ENCODE measurements around the gene METTL24. TPM values are rescaled to one million over a fixed set of nuclear protein-coding genes. Genes with fewer than 3 reads are reported as not detected.

The METTL24 gene
- total and polyA plus RNA-seq, 7 donors: 0.04 TPM; not detected in 6

GRCh38 chr6:110385458-110385863 lies 27.3 kb upstream of the METTL24 start:
- no peak overlapping the region for H3K4me3 ChIP-seq
- H3K27ac ChIP-seq: no peak overlapping the region
- intact Hi-C loops (cut with DNase I): loop anchor here in 1 of 2 donors (5.0 kb wide), 1 partner anchor 333 kb away; no protein-coding TSS in a partner anchor
- DNase-seq (no peak), ATAC-seq (no peak)
- no peaks in the 10 kb centered on the region for H3K9me3 ChIP-seq
- no peak for TF ChIP-seq CTCF (IDR thresholded peaks at IDR 0.05)
- no peaks in the 10 kb centered on the region for H3K4me1 ChIP-seq
- WGBS, 3 donors: 81 to 88% (median 85%) methylated on average over 1 of the region's 1 CpG
- no peaks in the 10 kb centered on the region for H3K36me3 ChIP-seq (ENCODE audit: insufficient read depth in 1 of 2, low read depth in 1 of 2)
- H3K27me3 ChIP-seq (ENCODE audit: insufficient read depth in 3 of 3, low read length in 2 of 3): no peaks in the 10 kb centered on the region

- Histone ChIP-seq H3K9me3 (no peaks in the 10 kb centered on the region), H3K36me3 (ENCODE audit: insufficient read depth in 1 of 2, low read depth in 1 of 2) (no peaks in the 10 kb centered on the region), H3K4me1 (no peaks in the 10 kb centered on the region), H3K27me3 (ENCODE audit: insufficient read depth in 3 of 3, low read length in 2 of 3) (no peaks in the 10 kb centered on the region), H3K27ac (no peak overlapping the region), H3K4me3 (no peak overlapping the region)
- no peak for DNase-seq
- no peak for ATAC-seq
- intact Hi-C loops (cut with DNase I): no loop called here
- WGBS, 3 donors: 60 to 61% (median 60%) methylated on average over 9 of the region's 9 CpGs
- TF ChIP-seq CTCF (IDR thresholded peaks at IDR 0.05): no peak
Measured at GRCh38 chr6:110378552-110378951, 20.4 kb upstream of the METTL24 start.

DNA sequence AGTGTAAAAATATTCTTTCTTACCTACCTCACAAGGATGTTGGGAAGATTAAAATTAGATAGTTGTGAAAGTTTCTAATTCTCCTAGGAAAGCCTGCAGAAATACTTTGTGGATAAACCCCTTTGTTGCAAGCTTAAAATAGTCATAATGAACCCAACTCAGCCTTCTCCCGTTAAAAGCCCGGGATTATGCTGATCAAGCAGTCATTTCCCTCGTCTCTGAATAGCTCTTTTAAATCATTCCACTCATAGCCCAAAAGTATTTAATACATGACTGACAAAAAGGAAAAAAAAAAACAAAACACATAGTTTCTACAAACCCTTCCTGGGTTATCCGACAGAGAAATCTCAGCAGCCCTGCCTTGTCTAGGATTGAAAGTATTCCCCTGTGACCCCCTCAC lies 10.9 kb upstream of the METTL24 start:
- no peak for TF ChIP-seq CTCF (IDR thresholded peaks at IDR 0.05)
- ATAC-seq: no peak
- intact Hi-C loops (cut with DNase I): loop anchor here in 1 of 2 donors (10.0 kb wide), 1 partner anchor 304 kb away; no protein-coding TSS in a partner anchor
- no peaks in the 10 kb centered on the region for H3K9me3 ChIP-seq
- H3K4me1 ChIP-seq: no peaks in the 10 kb centered on the region
- no peak overlapping the region for H3K4me3 ChIP-seq
- no peak for DNase-seq
- H3K27me3 ChIP-seq (ENCODE audit: insufficient read depth in 3 of 3, low read length in 2 of 3): no peaks in the 10 kb centered on the region
- H3K27ac ChIP-seq: no peak overlapping the region
- 33 to 36% (median 35%) methylated on average over 4 of the region's 4 CpGs for WGBS, 3 donors
- no peaks in the 10 kb centered on the region for H3K36me3 ChIP-seq (ENCODE audit: insufficient read depth in 1 of 2, low read depth in 1 of 2)

GRCh38 chr6:110368284-110368683 lies 10.1 kb upstream of the METTL24 start:
- TF ChIP-seq CTCF (IDR thresholded peaks at IDR 0.05): no peak
- Histone ChIP-seq H3K4me3 (no peak overlapping the region), H3K27ac (no peak overlapping the region), H3K9me3 (no peaks in the 10 kb centered on the region), H3K36me3 (ENCODE audit: insufficient read depth in 1 of 2, low read depth in 1 of 2) (no peaks in the 10 kb centered on the region), H3K27me3 (ENCODE audit: insufficient read depth in 3 of 3, low read length in 2 of 3) (peaks cover 0 to under 1% (median 0%) of the 10 kb centered on the region in 3 donors), H3K4me1 (no peaks in the 10 kb centered on the region)
- WGBS, 3 donors: 63 to 73% (median 64%) methylated on average over 2 of the region's 2 CpGs
- DNase-seq (no peak), ATAC-seq (no peak)
- intact Hi-C loops (cut with DNase I): loop anchor here in 1 of 2 donors (10.0 kb wide), 1 partner anchor 303 kb away; no protein-coding TSS in a partner anchor

DNA sequence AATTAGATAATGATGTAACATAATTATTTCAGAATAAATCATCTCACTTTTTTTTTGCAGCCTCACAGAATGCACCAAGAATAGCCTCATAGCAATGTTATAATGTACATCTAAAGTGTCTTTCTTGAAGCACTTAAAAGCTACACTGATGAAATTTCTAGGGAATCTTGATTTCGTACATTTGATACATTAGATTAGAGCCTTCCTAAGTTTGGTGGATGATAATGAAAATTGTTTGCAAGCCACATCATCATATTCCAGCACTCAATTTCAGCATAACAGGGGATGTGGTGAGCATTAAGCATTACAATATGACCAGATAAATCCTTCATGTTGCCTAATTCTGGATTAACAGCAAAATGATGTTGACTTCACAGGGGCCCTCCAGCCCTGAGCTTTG lies 9.7 kb upstream of the METTL24 start:
- intact Hi-C loops (cut with DNase I): loop anchor here in 1 of 2 donors (10.0 kb wide), 1 partner anchor 303 kb away; no protein-coding TSS in a partner anchor
- 83 to 85% (median 84%) methylated on average over 1 of the region's 1 CpG for WGBS, 3 donors
- no peak for ATAC-seq

More for the DNA sequence above, 9.7 kb upstream of the METTL24 start:
- Histone ChIP-seq H3K27ac (no peak overlapping the region), H3K4me1 (no peaks in the 10 kb centered on the region), H3K36me3 (ENCODE audit: insufficient read depth in 1 of 2, low read depth in 1 of 2) (no peaks in the 10 kb centered on the region), H3K4me3 (no peak overlapping the region), H3K27me3 (ENCODE audit: insufficient read depth in 3 of 3, low read length in 2 of 3) (peaks cover 0 to 4% (median 0%) of the 10 kb centered on the region in 3 donors), H3K9me3 (no peaks in the 10 kb centered on the region)
- no peak for DNase-seq
- TF ChIP-seq CTCF (IDR thresholded peaks at IDR 0.05): no peak
